Testis (tissue), 2 donors: ENCODE results near the gene IFT57.

Experiments
- POLR2A ChIP-seq: fragments of 450-650 bp; IDR thresholded peaks from one replicate; pipeline ENCODE4 v1.6.1; 2017; ENCODE audit warnings: antibody characterized with exemption, mild to moderate bottlenecking, moderate library complexity
- TF ChIP-seq, protein P1 (sequence below), 3 experiments: fragments of 450-650 bp in 2 of 3; fragments of 200-600 bp in 1 of 3; sonication (generic) in 1 of 3; IDR thresholded peaks; one replicate each; pipeline ENCODE4 v1.5.1; 2016 to 2019; ENCODE audit warnings: antibody characterized with exemption in 3 of 3, mild to moderate bottlenecking in 2 of 3, moderate library complexity in 1 of 3

DNA sequence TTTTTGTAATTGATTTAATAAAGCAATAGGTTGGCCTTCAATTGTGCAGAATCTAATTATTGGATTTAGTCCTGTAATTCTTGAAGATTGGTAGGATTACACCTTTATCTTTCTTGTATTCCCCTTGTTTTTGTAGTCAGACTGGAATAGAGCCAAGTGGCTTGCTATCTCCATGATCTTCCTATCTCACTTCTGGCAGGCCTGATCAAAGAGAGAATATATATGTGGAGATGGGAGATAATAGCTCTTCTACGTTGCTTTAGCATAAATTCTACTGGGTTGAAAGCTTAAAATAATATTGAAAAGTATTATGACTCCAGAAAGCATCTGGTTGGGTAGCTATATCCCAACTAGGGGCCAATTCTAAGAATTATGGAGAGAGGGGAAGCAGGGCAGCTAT is 16.9 kb upstream of the IFT57 start:
- TF ChIP-seq, protein P1, sequence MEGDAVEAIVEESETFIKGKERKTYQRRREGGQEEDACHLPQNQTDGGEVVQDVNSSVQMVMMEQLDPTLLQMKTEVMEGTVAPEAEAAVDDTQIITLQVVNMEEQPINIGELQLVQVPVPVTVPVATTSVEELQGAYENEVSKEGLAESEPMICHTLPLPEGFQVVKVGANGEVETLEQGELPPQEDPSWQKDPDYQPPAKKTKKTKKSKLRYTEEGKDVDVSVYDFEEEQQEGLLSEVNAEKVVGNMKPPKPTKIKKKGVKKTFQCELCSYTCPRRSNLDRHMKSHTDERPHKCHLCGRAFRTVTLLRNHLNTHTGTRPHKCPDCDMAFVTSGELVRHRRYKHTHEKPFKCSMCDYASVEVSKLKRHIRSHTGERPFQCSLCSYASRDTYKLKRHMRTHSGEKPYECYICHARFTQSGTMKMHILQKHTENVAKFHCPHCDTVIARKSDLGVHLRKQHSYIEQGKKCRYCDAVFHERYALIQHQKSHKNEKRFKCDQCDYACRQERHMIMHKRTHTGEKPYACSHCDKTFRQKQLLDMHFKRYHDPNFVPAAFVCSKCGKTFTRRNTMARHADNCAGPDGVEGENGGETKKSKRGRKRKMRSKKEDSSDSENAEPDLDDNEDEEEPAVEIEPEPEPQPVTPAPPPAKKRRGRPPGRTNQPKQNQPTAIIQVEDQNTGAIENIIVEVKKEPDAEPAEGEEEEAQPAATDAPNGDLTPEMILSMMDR (IDR thresholded peaks at IDR 0.05), result no peak
- no peak for TF ChIP-seq POLR2A
